ENCODE data around the gene RAB17. TPM values are rescaled to one million over a fixed set of nuclear protein-coding genes. Genes with fewer than 3 reads are reported as not detected.

The RAB17 gene
- total and polyA plus RNA-seq, 2 of the 4 experiments (the other 2 are of a cell fraction): 0.41 TPM; not detected in 1

DNA sequence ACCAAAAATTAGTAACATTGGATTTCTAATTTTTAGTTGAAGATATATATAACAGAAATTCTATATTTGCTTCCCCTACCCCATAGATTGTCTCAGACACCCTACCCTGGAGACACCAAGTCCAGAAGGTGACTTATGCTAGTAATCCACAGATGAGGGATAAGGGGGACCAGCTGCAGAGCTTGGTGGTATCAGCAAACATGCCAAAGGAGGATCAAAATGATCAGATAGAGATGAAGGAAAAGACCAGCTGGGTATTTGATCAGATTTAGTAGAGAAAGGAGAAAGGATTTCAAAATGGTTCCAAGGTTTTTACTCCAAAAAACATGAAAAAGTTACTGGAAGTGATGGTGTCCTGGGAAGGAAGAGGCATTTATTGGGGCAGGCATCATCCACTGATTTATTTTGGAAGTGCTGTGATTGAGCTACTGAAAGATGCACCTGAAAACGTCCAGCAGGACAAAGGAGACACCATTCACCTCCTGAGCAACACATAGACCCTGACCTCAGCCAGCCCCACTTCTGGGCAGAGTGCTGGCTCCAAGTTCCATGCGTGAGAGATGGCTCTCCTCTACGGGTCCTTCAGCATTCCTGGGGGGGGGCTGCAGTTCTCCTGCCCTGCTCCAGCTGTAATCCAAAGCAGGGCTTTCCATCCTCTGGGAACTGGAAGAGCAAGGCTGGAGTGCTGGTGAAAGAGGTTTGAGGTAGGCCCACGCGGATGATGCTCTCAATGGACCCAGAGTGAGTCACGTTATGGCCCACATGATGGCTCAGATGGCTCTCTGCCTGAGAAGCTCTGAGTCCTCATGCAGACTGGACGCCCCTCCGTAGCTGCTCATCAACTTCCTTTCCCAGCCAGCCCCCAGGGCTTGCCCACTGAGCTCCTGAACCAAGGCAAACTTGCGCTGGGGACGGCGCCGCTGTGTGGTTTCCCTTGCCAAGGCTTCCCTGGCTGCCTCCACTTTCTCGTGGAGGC lies 33.2 kb upstream of the RAB17 start:
- Histone ChIP-seq H3K23ac (ENCODE audit: low read depth, low read length) (no peak overlapping the region), H3K27me3 (ENCODE audit: control insufficient read depth, insufficient read depth, low read length) (no peaks in the 10 kb centered on the region), H3K9me1 (ENCODE audit: insufficient read depth, low read length) (peaks cover 3% of the 10 kb centered on the region), H2BK20ac (ENCODE audit: low read depth, low read length) (no peak overlapping the region), H2BK15ac (ENCODE audit: low read depth, low read length) (no peak overlapping the region; the same call in 2 of the 3 replicates), H4K8ac (ENCODE audit: low read depth in 2 of 2, low read length in 2 of 2) (no peak overlapping the region), H3K36me3 (ENCODE audit: control insufficient read depth, insufficient read depth, low read length) (no peaks in the 10 kb centered on the region), H3K79me1 (ENCODE audit: low read depth in 1 of 2, low read length in 2 of 2) (peaks cover 7 to 20% of the 10 kb centered on the region in 2 experiments; a peak in 3 of 4 replicates), H3K9me3 (ENCODE audit: control insufficient read depth, insufficient read depth, low read length) (no peaks in the 10 kb centered on the region), H3K4me1 (ENCODE audit: control insufficient read depth, insufficient read depth, low read length) (peaks cover 4% of the 10 kb centered on the region), H2AFZ (replicated peaks; ENCODE audit: low read length, poor library complexity) (no peak overlapping the region), H2AK9ac (replicated peaks; ENCODE audit: low read depth, low read length, poor library complexity) (no peak overlapping the region), H4K20me1 (ENCODE audit: insufficient read depth, low read length) (no peaks in the 10 kb centered on the region; the same call in 1 of the 2 replicates), H4K5ac (ENCODE audit: low read depth, low read length) (no peak overlapping the region), H2AK5ac (ENCODE audit: low read depth, low read length) (0 out of 2 replicates have a peak overlapping the region, but pooled peaks have one; percentile 4), H3K4me2 (ENCODE audit: low read depth, low read length) (no peak overlapping the region), H3K4me3 (ENCODE audit: insufficient read depth, low read depth, low read length) (no peak overlapping the region), H2BK120ac (ENCODE audit: low read depth, low read length) (no peak overlapping the region), H4K91ac (ENCODE audit: insufficient read depth, low read depth, low read length) (no peak overlapping the region), H2BK5ac (ENCODE audit: low read depth, low read length, poor library complexity, severe bottlenecking) (no peak overlapping the region), H3K18ac (ENCODE audit: low read depth, low read length) (no peak overlapping the region), H3K4ac (ENCODE audit: low read depth, low read length) (no peak overlapping the region), H3K9ac (ENCODE audit: low read depth, low read length) (no peak overlapping the region), H3K56ac (ENCODE audit: extremely low read depth, insufficient read depth, low read length) (no peak overlapping the region), H3K27ac (ENCODE audit: insufficient read depth, low read length) (no peak overlapping the region), H3K14ac (replicated peaks; ENCODE audit: low read depth, low read length) (no peak overlapping the region)
- ATAC-seq (ENCODE audit: low read depth) (no peak), DNase-seq (peak; percentile 45)
- ChIA-PET POLR2A (ENCODE audit: unreplicated experiment) (no interaction called here), CTCF (no interaction called here)
- dilution Hi-C loops (cut with HindIII; ENCODE audit: low sequenced_read_pairs, unreplicated experiment) (no loop called here), intact Hi-C loops (cut with micrococcal nuclease) (no loop called here), in situ Hi-C loops (cut with MboI; ENCODE audit: low sequenced_read_pairs) (no loop called here)
- no peak for TF ChIP-seq RCOR1 (IDR thresholded peaks at IDR 0.05; ENCODE audit: insufficient replicate concordance, low read length)
- TF ChIP-seq FOS (IDR thresholded peaks at IDR 0.05; ENCODE audit: low read depth, low read length): no peak
- TF ChIP-seq MXI1 (IDR thresholded peaks at IDR 0.05; ENCODE audit: borderline replicate concordance, low read depth, low read length): no peak
- TF ChIP-seq, protein P1, sequence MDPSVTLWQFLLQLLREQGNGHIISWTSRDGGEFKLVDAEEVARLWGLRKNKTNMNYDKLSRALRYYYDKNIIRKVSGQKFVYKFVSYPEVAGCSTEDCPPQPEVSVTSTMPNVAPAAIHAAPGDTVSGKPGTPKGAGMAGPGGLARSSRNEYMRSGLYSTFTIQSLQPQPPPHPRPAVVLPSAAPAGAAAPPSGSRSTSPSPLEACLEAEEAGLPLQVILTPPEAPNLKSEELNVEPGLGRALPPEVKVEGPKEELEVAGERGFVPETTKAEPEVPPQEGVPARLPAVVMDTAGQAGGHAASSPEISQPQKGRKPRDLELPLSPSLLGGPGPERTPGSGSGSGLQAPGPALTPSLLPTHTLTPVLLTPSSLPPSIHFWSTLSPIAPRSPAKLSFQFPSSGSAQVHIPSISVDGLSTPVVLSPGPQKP (IDR thresholded peaks at IDR 0.05; ENCODE audit: borderline replicate concordance, low read depth, low read length): no peak
- TF ChIP-seq MAZ (IDR thresholded peaks at IDR 0.05; ENCODE audit: borderline replicate concordance, low read depth, low read length): peak; percentile 62; the same call in 1 of the 2 replicates
- BruUV-seq (replicated peaks): no TSS peak
- 90% methylated on average over 3 of the region's 13 CpGs; no CpG with 5 or more reads in 1 of the 2 experiments for WGBS, 2 experiments (ENCODE audit: extremely low coverage in 2 of 2, insufficient read length in 1 of 2)

Data from IMR-90 (cell line).